Activated B cell treated with CpG ODN at 0.5 μM for 24 hours (primary cell): ENCODE data around the gene LRCOL1. TPM values are rescaled to one million over a fixed set of nuclear protein-coding genes. Genes with fewer than 3 reads are reported as not detected.

Experiments used
- ATAC-seq: fragments of 200-7000 bp; cut with Tn5 transposase; one replicate; pipeline ENCODE4 v1.10.0; 2021; ENCODE audit warnings: low read depth, mild to moderate bottlenecking, moderate library complexity
- CTCF ChIA-PET: fragments of 350-600 bp; sonication (Branson Sonifier 250); formaldehyde crosslinking; loops from one replicate; lab custom pipeline; 2021; ENCODE audit warnings: antibody characterized with exemption; lab: Charles Lee
- POLR2A ChIA-PET: fragments of 350-600 bp; sonication (Branson Sonifier 250); formaldehyde crosslinking; loops from one replicate; lab custom pipeline; 2021; ENCODE audit warnings: antibody characterized with exemption; lab: Charles Lee
- DNase-seq: peaks from one replicate; pipeline ENCODE4 v3.0.0; 2022
- H3K27ac Mint-ChIP-seq: one replicate; pipeline ENCODE4 v1.8.0; 2020; ENCODE audit warnings: mixed read lengths
- H3K27me3 Mint-ChIP-seq: one replicate; pipeline ENCODE4 v1.8.0; 2021; ENCODE audit warnings: mixed read lengths
- H3K36me3 Mint-ChIP-seq: one replicate; pipeline ENCODE4 v1.8.0; 2021; ENCODE audit warnings: low read depth, mixed read lengths
- H3K4me1 Mint-ChIP-seq: one replicate; pipeline ENCODE4 v1.8.0; 2021; ENCODE audit warnings: mixed read lengths
- H3K4me3 Mint-ChIP-seq: one replicate; pipeline ENCODE4 v1.8.0; 2020; ENCODE audit warnings: mild to moderate bottlenecking, mixed read lengths
- H3K9me3 Mint-ChIP-seq: one replicate; pipeline ENCODE4 v1.8.0; 2020; ENCODE audit warnings: mixed read lengths
- CTCF ChIP-seq: fragments of 200-600 bp; IDR thresholded peaks from one replicate; pipeline ENCODE4 v1.8.0; 2022; ENCODE audit warnings: antibody characterized with exemption, mild to moderate bottlenecking
- intact Hi-C: fragments of 100-400 bp; cut with micrococcal nuclease; formaldehyde crosslinking; loops from one replicate; pipeline ENCODE4 v1.15.1; 2024
- total RNA-seq: library from RNA; stranded (reverse); gene quantifications from 2 replicates; pipeline ENCODE4 v1.2.3, GENCODE V29; 2022

Gene LRCOL1
- total RNA-seq, 1 donor from 2014 or later = not detected

GRCh38 chr12:132577191-132577920, 33.0 kb downstream of the LRCOL1 start:
- POLR2A ChIA-PET = no interaction called here
- ATAC-seq (no peak), DNase-seq (no peak)
- CTCF ChIA-PET = no interaction called here
- no peaks in the 10 kb centered on the region for H3K4me1 Mint-ChIP-seq
- H3K4me3 Mint-ChIP-seq = no peak overlapping the region
- intact Hi-C loops = no loop called here
- H3K36me3 Mint-ChIP-seq = peaks cover 54% of the 10 kb centered on the region
- no peak for TF ChIP-seq CTCF
- no peak overlapping the region for H3K27ac Mint-ChIP-seq
- no peaks in the 10 kb centered on the region for H3K27me3 Mint-ChIP-seq
- H3K9me3 Mint-ChIP-seq = no peaks in the 10 kb centered on the region

GRCh38 chr12:132576701-132577100, 33.7 kb downstream of the LRCOL1 start:
- ChIA-PET POLR2A (no interaction called here), CTCF (no interaction called here)
- intact Hi-C loops = no loop called here
- no peak for TF ChIP-seq CTCF
- Mint-ChIP-seq H3K9me3 (no peaks in the 10 kb centered on the region), H3K27ac (no peak overlapping the region), H3K4me3 (no peak overlapping the region), H3K27me3 (no peaks in the 10 kb centered on the region), H3K36me3 (peaks cover 54% of the 10 kb centered on the region), H3K4me1 (no peaks in the 10 kb centered on the region)
- ATAC-seq (no peak), DNase-seq (no peak)

- ChIA-PET CTCF (no interaction called here), POLR2A (no interaction called here)
- Mint-ChIP-seq H3K27me3 (no peaks in the 10 kb centered on the region), H3K4me1 (no peaks in the 10 kb centered on the region), H3K9me3 (no peaks in the 10 kb centered on the region), H3K4me3 (no peak overlapping the region), H3K36me3 (peaks cover 54% of the 10 kb centered on the region), H3K27ac (no peak overlapping the region)
- DNase-seq (no peak), ATAC-seq (no peak)
- no peak for TF ChIP-seq CTCF
- intact Hi-C loops = no loop called here
Measured at GRCh38 chr12:132575661-132576060, 34.7 kb downstream of the LRCOL1 start.

GRCh38 chr12:132574271-132574996, 35.9 kb downstream of the LRCOL1 start:
- H3K4me1 Mint-ChIP-seq = no peaks in the 10 kb centered on the region
- ChIA-PET CTCF (no interaction called here), POLR2A (no interaction called here)
- no peak for TF ChIP-seq CTCF
- no peaks in the 10 kb centered on the region for H3K27me3 Mint-ChIP-seq
- ATAC-seq (no peak), DNase-seq (no peak)
- H3K4me3 Mint-ChIP-seq = no peak overlapping the region
- H3K36me3 Mint-ChIP-seq = peaks cover 44% of the 10 kb centered on the region
- intact Hi-C loops = no loop called here
- no peaks in the 10 kb centered on the region for H3K9me3 Mint-ChIP-seq
- no peak overlapping the region for H3K27ac Mint-ChIP-seq
